NOMO-1 (cell line): Measurements from ENCODE around the gene ZNF154.
"Not testable (repeated sequence)": the region's sequence is repeated elsewhere in the genome, so short reads cannot be mapped to it uniquely, and the experiment has no call there.

Experiments
- DNase-seq, 2 experiments: peaks; one replicate each; lab custom pipeline; 2025; ENCODE audit not compliant: unreplicated experiment in 2 of 2; lab: John Stamatoyannopoulos, UW

Gene ZNF154

DNA sequence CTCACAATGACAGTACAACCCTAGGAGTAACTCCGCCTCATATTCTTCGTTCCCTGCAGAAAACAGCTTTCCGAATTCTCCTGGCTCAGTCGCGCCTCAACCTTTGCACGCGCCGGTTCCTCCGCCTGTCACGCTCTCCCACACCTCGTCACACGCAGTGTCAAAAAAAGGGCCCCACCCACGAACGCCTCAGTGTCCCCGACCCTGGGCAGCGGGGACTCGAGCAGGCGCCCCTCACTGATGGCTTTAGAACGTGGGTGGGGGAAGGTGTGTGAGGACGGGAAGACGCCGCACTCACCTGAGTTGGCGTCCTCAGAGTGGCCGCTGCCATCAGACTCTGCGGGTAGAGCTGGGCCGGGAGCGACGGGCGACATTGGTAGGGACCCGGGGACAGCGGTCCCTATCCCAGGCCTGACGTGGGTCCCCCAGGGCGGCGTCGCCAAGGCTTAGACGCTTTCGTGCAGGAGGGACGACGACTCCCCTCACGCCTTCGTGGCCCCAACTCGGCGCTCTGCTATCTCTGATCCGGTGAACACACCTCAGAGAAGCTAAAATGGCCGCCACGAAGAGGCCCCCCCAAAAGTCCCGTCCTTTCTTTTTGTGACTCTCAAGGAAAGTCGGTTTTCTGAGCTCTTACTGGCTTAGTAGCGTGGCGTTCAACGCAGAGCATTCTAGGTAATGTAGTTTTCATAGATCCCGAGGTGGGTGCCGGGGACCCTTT lies at the start of gene ZNF154:
Gene ZNF154, minus strand, starts transcription at position 564 of the 721 bp plus-strand sequence. Its CDS starts 233 bp downstream, at position 331.
- DNase-seq = no peak

DNA sequence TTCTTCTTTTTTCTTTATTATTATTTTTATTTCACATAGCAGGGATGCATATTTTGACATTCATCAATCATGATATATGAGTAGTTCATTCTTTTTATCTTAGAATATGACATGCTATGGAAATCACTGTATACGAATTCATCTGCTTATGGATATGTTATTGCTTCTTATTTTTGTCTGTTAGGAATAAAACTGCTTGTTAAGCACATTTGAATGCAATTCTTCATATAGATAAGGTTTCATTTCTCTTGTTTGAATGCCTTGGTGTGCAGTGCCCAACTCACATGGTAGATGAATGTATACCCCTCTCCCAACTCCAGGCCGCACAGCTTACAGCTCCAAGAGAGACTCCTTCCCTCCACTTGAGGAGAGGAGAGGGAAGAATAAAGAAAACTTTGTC lies 48.9 kb upstream of the ZNF154 start:
- no peak for DNase-seq

DNA sequence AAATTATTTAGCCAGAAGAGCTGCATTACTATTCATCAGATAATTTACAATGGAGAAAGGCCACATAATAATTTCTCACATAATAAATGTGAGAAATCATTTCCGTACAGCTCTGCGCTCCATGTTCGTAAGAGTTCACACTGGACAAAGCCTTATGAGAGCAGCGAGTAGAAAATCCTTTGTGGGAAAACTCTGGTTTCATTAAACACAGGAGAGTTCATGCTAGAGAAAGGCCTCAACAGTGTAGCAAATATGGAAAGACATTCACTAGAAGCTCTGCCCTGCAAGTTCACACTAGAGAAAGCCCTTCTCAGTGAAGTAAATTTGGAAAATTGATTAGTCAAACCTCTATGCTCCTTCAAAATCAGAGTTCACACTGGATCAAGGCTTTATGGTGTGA lies 46.0 kb upstream of the ZNF154 start:
- no peak for DNase-seq

DNA sequence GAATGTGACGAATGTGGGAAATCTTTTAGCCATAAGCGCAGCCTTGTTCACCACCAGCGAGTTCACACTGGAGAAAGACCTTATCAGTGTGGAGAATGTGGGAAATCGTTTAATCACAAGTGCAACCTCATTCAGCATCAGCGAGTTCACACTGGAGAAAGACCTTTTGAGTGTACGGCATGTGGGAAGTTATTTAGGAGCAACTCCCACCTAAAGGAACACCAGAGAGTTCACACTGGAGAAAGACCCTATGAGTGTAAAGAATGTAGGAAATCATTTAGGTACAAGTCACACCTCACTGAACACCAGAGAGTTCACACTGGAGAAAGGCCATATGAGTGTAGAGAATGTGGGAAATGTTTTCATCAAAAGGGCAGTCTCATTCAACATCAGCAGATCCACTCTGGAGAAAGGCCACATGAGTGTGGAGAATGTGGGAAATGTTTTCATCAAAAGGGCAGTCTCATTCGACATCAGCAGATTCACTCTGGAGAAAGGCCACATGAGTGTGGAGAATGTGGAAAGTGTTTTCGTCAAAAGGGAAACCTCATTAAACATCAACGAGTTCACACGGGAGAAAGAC lies 45.2 kb upstream of the ZNF154 start:
- no peak for DNase-seq

DNA sequence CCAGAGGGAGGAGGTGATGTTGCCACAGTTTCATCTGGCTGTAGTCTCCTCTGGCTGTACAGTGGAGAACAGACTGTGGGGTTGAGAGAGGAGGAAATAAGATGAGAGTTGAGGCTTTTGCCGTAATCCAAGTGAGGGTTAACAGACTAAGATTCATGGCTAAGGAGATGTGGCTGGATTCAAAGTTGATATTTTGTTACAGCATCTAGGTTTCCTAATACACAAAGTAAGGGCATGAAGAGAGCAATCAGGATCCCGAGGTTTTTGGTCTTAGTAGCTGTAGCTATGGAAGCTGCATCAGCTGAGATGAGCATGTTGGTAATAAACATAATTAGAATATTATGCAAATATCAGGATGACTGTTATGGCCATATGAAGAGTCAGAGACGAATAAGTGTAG lies 39.0 kb upstream of the ZNF154 start:
- DNase-seq = no peak

DNA sequence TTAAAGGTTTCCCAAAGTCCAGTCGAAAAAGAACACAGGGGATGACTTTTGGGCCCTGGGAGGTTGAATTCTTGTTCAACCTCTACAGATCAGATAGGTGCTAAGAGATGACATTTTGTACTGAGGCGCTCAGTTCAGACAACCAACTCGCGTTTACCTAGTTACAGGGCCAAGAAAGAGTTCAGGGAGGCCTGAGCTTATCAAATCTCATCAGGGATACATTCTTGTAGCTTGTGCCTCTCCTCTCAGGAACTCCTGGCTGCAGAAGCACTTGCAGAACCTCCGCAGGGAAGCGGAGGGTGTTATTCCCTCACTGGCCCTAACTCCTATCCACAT lies 38.4 kb upstream of the ZNF154 start:
- DNase-seq = peak in 1 of 2 experiments; percentile 19

DNA sequence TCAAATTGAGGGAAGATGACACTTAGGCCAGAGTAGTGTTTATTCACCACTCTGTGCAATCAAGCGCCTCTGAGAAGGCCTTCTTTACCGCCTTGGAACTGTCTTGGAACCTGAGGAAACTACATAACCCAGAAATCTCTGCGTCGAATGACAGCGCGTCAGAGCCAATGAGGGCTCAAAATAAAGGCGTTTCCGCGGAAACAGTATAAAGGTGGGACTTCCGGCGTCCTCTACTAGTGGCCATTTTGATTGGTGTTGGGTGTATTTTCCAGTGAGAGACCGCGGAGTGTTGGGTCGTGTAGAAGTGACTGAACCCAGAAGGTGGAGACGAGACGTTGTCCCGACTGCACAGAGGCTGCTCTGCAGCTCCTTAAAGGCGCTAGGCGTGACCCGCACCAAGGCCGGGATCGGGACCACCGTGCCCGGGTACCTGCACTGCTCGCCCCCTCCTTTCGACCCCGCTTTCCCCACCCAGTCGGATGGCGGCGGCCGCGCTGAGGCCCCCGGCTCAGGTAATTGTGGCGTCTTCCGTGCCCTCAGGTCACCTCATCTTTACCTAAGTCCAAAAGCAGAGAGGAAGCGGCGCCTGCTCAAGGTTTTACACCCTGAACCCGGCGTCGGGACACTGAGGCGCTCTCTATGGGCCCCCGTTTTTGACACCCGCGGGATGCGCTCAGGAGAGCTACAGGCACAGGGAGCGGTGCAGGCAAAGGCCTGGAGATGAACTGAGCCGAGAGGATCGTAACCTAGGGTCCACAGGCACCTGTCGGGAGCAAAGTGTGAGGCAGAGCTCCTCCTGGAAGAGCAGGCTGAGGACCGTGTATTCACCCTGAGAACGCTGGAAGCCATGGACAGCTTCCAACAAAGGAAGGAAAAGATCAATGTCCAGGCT lies 37.8 kb upstream of the ZNF154 start, which contains the start of gene ZNF776:
Gene ZNF776, plus strand, starts transcription at position 236 of the 892 bp plus-strand sequence. Its CDS starts 244 bp downstream, at position 480.
- peak; percentile 89 to 92 for DNase-seq

DNA sequence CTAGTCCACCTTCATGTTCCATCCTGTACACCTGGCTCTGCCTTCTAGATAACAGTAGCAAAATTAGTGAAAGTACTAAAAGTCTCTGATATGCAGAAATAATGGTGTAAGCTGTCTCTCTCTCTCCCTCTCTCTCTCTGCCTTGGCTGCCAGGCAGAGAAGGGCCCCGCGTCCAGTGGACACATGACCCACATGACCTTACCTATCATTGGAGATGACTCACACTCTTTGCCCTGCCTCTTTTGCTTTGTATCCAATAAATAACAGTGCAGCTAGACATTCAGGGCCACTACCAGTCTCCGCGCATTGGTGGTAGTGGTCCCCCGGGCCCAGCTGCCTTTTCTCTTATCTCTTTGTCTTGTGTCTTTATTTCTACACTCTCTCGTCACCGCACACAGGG lies 29.8 kb upstream of the ZNF154 start:
- DNase-seq = not testable (repeated sequence)

DNA sequence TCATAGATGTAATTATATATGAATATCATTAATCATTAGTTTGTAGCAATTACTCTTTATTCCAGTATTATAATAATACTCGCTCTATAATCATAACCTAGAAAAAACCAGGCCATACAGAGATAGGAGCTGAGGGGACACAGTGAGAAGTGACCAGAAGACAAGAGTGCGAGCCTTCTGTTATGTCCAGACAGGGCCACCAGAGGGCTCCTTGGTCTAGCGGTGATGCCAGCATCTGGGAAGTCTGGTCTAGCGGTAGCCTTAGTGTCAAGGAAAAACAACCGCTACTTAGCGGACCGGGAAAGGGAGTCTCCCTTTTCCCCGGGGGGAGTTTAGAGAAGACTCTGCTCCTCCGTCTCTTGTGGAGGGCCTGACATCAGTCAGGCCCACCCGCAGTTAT lies 29.3 kb upstream of the ZNF154 start:
- not testable (repeated sequence) for DNase-seq

DNA sequence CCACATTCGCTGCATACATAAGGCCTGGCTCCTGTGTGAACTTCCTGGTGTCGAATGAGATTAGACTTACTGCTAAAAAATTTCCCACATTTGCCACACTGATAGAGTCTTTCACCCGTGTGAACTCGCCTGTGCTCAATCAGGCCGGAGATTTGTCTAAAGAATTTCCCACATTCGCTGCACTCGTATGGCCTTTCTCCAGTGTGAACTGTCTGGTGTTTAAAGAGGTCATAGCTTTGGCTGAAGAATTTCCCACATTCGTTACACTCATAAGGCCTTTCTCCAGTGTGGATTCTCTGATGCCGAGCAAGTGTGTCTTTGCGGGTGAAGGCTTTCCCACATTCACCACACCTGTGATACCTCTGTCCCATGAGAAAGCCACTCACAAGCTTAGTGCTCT lies 11.9 kb upstream of the ZNF154 start:
- DNase-seq = no peak

DNA sequence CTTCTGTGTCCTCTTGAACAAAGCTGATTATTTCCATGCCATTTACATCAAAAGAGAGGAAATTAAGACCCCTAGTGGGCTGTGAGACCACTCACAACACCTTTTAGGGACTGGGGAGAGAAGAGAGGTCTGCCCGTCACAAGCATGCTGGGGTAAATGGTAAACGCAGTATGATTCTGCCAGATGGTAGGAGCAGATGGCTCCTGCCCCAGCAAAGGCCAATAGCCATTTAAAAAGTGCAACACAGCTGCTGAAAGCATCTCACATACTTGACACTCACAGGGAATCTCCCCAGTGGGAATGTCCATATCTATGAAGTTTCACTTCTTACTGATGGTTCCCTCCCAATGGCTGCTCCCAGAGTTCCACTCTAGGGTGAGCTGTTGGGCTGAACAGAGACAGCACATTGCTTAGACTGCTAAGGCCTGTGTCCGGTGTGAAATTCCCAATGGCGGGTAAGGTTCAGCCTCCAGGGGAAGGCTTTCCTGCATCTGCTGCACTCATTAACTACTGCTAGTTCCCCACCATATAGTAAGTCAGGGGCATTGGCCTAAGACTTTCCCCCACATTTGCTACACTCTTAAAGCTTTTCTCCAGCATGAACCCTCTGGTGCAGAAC lies 11.0 kb upstream of the ZNF154 start:
- no peak for DNase-seq

DNA sequence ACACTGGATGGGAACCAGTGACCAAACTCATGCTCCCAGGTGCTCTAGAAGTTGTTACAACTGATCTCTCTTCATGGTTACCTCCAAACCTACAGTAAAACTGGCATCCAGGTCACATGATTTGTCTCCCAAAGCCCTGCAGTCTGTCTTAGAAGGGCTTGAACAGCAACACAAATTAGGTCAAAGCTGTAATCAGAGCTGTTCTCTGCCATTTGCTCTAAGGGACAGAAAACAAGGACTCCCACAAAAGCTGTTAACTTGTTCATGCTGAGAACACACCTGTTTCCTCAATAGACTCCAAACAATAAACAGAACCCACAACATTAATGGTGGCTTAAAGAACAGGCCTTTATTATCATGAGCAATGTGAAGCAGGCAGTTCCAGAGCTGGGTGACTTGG lies 10.4 kb upstream of the ZNF154 start:
- no peak for DNase-seq

DNA sequence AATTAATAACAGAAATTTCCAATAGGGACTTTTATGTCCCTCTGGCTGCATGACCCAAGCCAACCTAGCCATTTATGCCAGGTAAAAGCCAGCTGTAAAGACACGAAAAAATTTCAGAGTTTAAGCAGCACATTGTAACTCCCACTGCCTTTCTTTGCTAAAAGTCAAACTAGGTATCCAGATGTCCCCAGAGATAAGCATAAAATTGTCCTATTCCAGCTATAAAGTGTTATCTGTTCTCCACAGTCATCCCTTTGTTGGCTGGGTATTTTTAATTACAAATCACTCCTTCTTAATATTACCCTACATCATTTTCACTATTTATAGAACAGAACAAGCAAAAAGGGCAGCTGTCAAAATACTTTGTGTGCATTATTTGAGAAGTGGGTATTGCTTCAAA lies 3.2 kb upstream of the ZNF154 start:
- DNase-seq = no peak

DNA sequence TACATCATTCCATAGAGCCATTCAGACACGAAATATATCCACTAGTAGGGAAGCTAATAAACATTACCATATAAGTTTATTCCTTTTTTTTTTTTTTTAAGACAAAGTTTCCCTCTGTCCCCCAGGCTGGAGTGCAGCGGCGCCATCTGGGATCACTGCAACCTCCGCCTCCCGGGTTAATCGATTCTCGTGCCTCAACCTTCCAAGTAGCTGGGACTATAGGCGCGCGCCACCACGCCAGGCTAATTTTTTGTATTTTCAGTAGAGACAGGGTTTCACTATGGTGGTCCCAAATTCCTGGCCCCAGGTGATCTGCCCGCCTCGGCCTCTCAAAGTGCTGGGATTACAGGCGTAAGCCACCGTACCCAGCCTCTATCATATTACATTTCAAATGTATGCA lies 612 bp upstream of the ZNF154 start:
- DNase-seq = no peak

DNA sequence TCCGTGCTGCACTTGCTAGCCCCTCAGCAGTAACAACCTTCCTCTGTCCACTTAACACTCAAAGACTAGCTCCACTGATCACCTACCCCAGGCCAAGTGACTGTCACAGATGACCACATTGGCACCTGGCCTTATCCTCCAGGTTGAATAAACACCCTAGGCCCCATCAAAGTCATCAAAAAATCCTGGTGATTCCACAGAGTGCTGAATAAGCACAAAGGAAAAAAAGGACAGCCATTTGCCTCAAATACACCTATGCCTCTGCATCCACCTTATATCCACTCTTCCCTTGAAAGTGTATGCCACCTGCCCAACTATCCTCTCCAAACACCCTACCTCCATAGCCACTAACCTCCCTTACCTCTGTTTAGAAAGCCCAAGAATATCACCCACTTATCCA lies 2.7 kb downstream of the ZNF154 start:
- DNase-seq = no peak

DNA sequence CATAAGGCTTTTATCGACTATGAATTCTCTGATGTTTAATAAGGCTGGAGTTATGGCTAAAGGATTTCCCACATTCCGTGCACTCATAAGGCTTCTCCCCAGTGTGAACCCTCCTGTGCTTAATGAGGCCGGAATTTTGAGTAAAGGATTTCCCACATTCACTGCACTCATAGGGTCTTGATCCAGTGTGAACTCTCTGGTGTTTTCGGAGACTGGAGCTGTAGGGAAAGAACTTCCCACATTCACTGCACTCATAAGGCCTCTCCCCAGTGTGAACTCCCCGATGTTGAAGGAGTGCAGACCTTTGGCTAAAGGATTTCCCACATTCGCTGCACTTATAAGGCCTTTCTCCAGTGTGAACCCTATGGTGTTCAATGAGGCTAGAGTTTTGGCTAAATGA lies 7.4 kb downstream of the ZNF154 start:
- no peak for DNase-seq

DNA sequence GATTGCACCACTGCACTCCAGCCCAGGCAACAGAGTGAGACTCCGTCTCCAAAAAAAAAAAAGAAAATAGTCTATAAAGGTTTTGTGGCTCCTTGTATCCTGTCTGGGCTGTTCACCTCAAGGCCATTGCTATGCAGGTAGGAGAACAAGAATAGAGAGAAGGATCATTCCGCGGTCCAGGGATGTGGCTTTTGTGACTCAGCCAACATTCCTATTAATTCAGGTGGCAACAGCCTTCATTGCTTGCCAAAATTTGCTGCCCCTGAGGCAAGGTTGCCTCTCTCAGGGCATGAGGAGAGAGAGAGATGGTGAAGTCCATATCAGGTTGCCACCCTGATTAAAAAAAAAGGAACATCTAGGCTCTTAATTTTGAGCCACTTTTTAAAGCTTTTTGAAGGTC lies 19.3 kb downstream of the ZNF154 start:
- DNase-seq = no peak

DNA sequence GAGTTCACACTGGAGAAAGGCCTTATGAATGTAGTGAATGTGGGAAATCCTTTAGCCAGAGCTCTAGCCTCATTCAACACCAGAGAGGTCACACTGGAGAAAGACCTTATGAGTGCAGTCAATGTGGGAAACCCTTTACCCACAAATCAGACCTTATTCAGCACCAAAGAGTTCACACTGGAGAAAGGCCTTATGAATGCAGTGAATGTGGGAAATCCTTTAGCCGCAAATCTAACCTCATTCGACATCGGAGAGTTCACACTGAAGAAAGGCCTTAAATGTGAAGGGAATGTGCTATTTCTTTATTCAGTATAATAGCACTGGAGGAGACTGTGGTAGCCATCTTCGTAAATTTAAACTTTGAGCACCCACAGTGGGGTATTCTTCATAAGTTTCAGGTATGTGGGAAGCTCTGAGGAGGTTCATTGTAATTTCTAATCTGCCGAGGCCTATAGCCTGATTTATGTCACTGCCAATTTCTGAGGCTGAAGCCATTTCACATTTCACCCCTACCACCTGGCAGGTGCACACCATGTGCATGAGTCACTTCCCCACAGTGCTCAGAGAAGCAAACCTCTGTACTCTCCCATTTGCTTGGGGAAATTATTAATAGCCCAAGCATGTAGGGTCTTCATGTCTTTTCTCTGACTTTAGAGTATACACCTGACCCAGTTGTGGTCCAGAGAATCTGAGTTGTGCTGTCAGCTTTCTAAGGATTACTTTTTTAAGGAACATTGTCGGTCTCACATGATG lies 20.8 kb downstream of the ZNF154 start:
- no peak for DNase-seq

DNA sequence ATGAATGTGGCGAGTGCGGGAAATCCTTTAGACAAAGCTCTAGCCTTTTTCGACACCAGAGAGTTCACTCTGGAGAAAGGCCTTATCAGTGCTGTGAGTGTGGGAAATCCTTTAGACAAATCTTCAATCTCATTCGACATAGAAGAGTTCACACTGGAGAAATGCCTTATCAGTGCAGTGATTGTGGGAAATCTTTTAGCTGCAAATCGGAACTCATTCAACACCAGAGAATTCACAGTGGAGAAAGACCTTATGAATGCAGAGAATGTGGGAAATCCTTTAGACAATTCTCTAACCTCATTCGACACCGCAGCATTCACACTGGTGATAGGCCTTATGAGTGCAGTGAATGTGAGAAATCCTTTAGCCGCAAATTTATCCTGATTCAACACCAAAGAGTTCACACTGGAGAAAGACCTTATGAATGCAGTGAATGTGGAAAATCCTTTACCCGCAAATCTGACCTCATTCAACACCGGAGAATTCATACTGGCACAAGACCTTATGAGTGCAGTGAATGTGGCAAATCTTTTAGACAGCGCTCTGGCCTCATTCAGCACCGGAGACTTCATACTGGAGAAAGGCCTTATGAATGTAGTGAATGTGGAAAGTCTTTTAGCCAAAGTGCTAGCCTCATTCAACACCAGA lies 21.5 kb downstream of the ZNF154 start:
- DNase-seq = no peak

DNA sequence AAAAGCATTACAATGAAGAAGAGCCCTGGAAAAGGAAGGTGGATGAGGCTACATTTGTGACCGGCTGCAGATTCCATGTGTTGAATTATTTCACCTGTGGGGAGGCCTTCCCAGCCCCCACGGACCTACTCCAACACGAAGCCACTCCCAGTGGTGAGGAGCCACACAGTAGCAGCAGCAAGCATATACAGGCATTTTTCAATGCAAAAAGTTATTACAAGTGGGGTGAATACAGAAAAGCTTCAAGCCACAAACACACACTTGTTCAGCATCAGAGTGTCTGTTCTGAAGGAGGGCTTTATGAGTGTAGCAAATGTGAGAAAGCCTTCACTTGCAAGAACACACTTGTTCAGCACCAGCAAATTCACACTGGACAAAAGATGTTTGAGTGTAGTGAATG lies 22.3 kb downstream of the ZNF154 start:
- DNase-seq = no peak
